HG02981 (cell line): ENCODE results near the gene EGLN3.

ENCODE experiments used
- ATAC-seq: cut with Tn5 transposase; IDR thresholded peaks from one replicate; pipeline ENCODE4 v1.9.1; 2021; ENCODE audit warnings: mild to moderate bottlenecking, moderate library complexity; ENCODE audit not compliant: unreplicated experiment

EGLN3 gene

DNA sequence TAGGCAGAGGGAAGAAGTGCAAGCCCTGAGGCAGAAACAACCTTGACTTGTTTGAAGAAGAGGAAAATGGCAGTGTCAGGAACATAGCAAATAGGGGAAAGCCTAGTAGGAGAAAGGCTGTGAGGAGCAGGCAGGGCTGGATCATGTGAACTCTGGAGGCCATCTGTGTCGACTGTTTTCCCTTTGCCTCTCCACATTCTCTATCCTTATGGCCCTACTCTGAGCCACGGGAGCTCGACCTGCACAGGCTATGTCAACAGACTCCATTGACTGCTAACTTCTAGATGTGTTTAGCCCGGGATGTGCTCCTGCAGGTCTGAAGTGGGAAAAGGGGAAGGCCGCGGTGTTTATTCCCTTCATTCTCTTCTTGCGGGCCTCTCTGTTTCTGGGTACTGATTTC is 35.2 kb downstream of the EGLN3 start:
- no peak for ATAC-seq

DNA sequence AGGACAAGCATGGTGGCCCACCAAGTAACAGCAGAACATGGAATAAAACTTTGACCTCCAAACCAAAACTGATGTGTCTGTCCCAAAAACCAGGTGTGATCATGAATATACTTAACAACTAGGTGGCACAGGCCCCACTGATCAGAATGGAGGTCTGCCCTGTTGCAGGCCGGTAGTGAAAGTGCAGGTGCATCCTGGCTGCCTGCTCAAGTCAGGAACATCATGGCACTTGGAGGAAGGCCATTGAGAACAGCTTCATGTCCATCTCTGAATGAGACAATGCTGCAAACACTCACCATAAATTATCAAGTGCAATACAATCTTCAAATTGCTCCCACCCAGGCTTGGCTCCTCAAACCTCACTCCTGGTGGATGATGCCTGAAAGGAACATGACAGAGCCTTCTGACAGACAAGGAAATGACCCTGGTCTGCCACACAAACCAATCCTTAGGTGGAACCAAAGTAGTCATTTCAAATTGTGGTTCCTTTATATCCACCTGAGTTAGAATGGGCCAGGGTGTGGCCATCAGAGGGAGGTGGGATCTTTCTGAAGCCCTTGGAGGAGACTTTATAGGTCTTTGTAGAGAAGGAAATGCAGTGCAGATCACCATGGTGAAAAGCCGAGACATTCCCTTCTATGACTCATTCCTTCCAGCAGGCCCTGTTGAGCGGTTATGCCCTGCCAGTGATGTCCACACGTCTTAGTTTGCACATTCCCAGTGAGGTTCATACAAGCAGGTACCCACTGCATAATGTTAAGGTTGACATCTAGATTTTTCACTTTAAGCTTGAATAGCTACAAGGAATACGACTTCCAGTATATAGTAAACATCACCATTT is 36.0 kb downstream of the EGLN3 start:
- no peak for ATAC-seq

- ATAC-seq: no peak
Observed at GRCh38 chr14:33911046-33911445, 39.8 kb downstream of the EGLN3 start.

DNA sequence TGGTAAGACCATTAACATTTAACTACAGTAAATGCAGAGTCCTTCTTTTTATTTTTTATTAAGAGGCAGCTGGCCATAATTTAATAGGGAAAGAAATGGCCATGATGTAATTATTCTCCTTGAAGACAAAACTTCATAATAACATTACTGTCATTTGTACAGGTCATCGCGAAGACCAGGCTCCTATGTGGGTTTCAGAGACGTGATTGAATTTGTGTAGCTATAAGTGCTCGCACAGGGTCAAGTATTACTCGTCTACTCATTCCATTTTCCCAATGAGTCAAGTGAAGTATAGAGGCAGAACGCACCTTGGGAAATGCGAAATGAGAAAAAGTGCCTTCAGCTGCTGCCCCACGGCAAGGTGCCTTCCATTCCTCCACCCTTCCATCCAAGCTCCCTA is 40.4 kb downstream of the EGLN3 start:
- no peak for ATAC-seq

DNA sequence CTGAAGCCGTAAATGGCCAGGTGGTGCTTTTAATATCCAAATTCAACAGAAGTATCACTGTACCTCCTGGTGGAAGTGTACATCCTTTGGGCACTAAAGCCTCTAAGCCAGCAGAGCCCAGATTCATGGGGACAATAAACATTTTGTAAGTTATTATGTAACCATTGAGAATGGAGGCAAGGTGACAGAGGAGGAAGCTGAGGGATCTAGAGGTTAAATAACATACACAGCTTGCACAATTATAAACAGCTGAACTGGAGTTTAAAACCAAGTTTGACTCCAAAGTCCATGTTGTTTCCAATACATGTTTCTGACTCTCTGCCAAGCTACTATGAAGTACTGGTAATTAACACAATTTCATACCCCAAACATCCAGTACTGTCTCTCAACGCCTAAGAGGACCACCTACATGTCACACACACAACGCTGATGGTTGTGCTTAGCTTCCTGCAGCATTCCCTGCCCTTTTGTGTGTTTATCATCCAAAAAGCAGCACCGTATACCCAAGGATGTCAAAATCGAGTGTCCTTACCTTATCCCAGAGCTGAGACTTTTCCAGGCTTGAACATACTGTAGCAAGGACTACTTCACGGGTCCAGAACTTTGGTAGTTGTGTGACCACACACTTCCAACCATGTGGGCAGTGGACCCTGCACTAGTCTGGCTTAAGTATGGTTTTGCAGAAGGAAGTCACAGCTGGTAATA is 41.3 kb downstream of the EGLN3 start:
- no peak for ATAC-seq

DNA sequence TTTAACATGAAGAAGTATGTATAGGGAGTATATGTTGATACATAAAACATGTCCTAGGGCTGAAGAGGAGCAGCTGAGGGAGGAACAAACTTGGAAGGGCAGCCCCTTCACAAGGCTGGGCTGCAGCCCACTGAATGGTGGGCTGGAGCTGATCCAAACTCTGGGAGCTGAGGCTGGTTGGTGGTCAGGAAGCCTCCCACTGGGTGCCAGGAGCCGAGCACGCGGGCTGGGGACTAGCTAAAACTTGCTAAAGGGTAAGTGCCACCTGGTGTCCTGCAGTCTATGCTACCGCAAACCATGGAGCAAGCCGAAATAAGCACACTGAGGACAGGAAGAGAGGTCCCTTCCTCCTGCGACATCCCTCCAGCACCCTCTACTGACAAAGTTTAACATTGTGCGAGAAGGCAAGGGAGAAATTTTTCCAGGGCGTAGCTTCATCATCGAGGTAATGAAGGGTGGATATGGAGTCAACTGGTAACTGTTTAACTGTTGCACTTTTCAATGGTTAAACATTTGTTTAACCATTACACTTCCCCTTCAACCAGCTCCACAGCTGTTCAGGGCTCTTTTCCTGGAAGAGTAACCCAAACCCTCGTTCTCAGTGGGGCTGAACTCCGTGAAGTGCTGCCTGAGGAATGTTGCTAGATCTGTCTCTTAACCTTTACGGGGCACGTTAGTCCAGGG is 42.2 kb downstream of the EGLN3 start:
- no peak for ATAC-seq

DNA sequence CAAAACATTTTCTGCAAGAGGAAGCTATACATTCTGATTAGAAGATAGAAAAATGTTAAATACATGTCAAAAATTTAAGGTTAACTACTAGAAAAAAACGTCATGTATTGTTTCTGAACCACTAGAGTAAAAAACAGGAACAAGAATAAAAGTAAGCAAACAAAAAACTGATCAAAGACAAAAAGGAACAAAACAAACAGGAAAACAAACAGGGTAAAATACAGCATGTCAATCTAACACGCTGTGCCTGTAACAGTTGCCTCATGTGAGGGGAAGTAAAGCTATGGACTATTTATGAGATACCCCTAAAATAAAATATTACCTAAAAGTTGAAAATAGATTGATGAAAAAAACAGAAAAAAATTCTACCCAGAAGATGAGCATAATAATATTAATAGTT is 43.9 kb downstream of the EGLN3 start:
- ATAC-seq: no peak

DNA sequence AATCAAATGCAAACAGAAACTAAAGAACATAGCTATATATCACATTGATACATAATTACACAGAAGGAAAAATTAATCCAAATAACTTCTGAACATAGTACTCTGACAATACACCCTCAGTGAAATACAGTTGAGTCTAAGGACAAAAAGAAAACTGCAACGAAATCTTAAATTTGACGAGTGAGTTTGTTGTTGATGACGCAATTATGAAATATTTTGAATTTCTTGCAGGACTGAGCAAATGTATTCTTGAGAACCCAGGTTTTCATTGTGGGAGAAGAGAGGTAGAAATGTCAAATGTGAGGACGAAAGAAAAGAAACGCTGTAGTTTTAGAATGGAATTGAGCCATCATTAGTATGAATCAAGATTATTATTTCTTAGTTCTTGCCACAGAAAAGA is 46.3 kb downstream of the EGLN3 start:
- ATAC-seq: no peak

- ATAC-seq: no peak
Observed at GRCh38 chr14:33903369-33903768, 47.5 kb downstream of the EGLN3 start.

GRCh38 chr14:33902363-33902762 is 48.5 kb downstream of the EGLN3 start:
- no peak for ATAC-seq

GRCh38 chr14:33901426-33902155 is 49.3 kb downstream of the EGLN3 start:
- ATAC-seq: no peak

DNA sequence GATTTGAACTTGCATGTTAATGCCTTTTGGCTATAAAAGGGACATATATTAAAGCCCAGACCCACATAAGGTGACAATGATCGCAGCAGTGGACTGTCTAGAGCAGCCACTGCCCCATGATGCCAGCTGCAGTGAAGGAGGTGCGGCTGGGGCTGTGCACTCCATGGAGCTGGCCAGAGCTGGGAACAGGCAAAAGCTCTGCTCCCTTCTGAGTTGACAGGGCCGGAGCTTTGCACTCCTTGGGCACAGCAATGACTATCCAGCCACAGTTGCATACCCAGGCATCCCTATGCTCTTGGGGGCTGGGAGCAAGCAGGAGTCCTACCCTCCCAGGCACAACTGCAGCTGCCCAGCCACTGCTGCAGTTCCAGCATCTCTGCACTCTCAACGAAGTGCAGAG is 50.2 kb downstream of the EGLN3 start:
- ATAC-seq: no peak

DNA sequence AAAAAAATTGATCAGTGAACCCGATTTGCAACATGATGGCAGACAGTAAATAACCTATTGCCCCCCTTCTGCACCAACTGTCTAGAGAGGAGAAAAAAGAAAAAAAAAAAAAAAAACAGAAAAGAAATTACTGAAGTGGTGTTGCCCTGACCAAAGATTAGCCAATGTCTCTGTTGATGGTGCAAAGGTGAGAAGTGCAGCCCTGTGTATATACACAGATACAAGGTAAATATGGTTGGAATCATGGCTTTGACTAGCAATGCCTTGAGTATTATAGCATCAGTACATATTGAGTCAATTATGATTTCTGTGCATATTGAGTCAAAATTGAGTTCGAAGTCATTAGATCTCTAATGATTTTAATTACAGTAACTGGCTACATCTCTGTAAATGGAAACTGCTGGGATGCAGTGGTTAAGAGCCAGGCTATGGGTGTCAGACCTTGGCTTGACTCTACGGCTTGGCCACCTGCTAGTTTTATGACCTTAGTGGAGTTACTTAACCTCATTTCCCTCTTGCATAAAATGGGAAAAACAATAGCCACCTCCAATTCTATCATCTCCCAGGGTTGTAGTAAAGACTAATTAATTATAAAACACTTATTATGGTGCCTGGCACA is 51.0 kb downstream of the EGLN3 start:
- ATAC-seq: no peak

- no peak for ATAC-seq
Observed at GRCh38 chr14:33897878-33898535, 52.9 kb downstream of the EGLN3 start.

DNA sequence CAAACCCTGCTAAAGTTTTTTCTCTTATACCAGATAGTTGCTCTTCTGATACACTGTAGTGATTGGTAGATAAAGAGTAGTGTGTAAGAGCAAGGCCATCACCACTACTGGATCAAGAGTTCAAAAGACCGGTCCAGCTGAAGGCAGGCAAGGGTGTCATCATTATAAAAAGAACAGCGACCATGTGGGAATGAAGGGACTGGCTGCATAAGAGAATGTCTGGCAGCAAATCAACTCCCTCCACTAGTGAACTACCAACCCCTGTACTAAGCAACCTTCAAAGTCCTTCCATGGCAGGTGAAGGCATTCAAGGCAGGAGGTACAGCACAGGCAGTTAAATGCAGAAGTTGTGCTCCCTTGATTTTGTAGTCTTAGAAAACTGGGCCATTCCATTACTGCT is 53.5 kb downstream of the EGLN3 start:
- ATAC-seq: no peak

DNA sequence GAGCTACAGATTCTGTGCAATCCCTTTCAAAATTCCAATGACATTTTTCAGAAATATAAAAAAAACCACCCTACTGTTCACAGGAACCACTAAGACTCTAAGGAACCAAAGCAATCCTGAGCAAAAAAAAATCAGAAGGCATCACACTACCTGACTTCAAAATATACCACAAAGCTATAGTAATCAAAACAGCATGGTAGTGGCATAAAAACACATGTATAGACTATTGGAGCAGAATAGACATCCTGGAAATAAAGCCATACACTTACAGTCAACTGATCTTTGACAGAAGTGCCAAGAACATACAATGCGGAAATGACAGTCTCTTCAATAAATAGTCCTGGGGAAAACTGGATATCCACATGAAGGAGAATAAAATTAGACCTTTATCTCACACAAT is 56.5 kb downstream of the EGLN3 start:
- ATAC-seq: no peak

- ATAC-seq: no peak
Observed at GRCh38 chr14:33891700-33892099, 59.2 kb downstream of the EGLN3 start.

- ATAC-seq: no peak
Observed at GRCh38 chr14:33884916-33885315, 66.0 kb downstream of the EGLN3 start.

GRCh38 chr14:33880330-33880729 is 70.5 kb downstream of the EGLN3 start:
- no peak for ATAC-seq

DNA sequence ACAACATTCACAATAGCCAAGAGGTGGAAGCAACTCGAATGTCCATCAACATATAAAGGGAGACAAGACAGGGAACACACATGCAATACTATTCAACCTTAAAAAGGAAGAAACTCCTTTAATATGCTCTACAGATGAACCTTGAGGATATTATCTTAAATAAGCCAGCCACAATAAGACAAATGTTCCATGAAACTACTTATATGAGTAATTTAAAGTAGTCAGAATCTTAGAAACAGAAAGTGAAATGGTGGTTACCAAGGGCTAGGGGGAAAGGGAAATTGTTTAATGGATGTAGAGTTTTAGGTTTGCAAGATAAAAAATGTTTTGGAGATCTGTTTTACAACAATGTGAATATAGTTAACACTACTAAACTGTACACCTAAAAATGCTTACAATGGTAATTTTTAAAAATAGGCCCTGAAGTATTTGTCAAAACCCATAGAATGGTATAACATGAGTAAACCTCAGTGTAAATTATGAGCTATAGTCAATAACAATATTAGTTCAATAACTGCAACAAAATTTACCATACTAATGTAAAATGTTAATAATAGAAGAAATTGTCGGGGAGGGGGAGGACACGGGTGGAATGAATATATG is 71.1 kb downstream of the EGLN3 start:
- no peak for ATAC-seq
